Natural killer cell (primary cell): ENCODE measurements around the gene PHACTR3. TPM values are rescaled to one million over a fixed set of nuclear protein-coding genes. Genes with fewer than 3 reads are reported as not detected.

Experiments used
- ATAC-seq, 3 donors: fragments of 150-1000 bp in 2 of 3; fragments of 200-7000 bp in 1 of 3; cut with Tn5 transposase; 1 replicate in 1 of 3; 2 replicates in 2 of 3; pipeline ENCODE4 v1.10.0; 2021; ENCODE audit warnings: mild to moderate bottlenecking in 2 of 3, moderate library complexity in 2 of 3
- DNase-seq, 2 donors: peaks; one replicate each; pipeline versions ENCODE4 v3.0.0 to v3.0.0-alpha.2; 2013 to 2021; ENCODE audit warnings: mixed read lengths in 1 of 2
- H3K27ac ChIP-seq: one replicate; pipeline ENCODE4 v1.5.1; 2013; ENCODE audit warnings: mild to moderate bottlenecking, low read length
- H3K27me3 ChIP-seq: one replicate; pipeline ENCODE4 v1.6.1; 2013; ENCODE audit warnings: low read length; ENCODE audit not compliant: control insufficient read depth, insufficient read depth
- H3K36me3 ChIP-seq: one replicate; pipeline ENCODE4 v1.6.1; 2013; ENCODE audit warnings: low read length; ENCODE audit not compliant: control insufficient read depth, insufficient read depth
- H3K4me1 ChIP-seq: one replicate; pipeline ENCODE4 v1.6.1; 2013; ENCODE audit warnings: low read length; ENCODE audit not compliant: control insufficient read depth, insufficient read depth
- H3K4me3 ChIP-seq: one replicate; pipeline ENCODE4 v1.5.1; 2013; ENCODE audit warnings: low read length
- H3K9me3 ChIP-seq: one replicate; pipeline ENCODE4 v1.6.1; 2013; ENCODE audit warnings: low read length; ENCODE audit not compliant: control insufficient read depth, insufficient read depth
- H3K27ac Mint-ChIP-seq, 2 donors: one replicate each; pipeline ENCODE4 v1.8.0; 2022; ENCODE audit warnings: mild to moderate bottlenecking in 2 of 2, mixed read lengths in 2 of 2, moderate library complexity in 1 of 2
- H3K27me3 Mint-ChIP-seq, 2 donors: one replicate each; pipeline ENCODE4 v1.8.0; 2022; ENCODE audit warnings: low read depth in 2 of 2, mixed read lengths in 2 of 2
- H3K36me3 Mint-ChIP-seq: one replicate; pipeline ENCODE4 v1.8.0; 2022; ENCODE audit warnings: mixed read lengths
- H3K4me1 Mint-ChIP-seq, 2 donors: one replicate each; pipeline ENCODE4 v1.8.0; 2022; ENCODE audit warnings: mixed read lengths in 2 of 2
- H3K4me3 Mint-ChIP-seq: one replicate; pipeline ENCODE4 v1.8.0; 2022; ENCODE audit warnings: mild to moderate bottlenecking, moderate library complexity, mixed read lengths
- H3K9me3 Mint-ChIP-seq, 2 donors: one replicate each; pipeline ENCODE4 v1.8.0; 2022; ENCODE audit warnings: mixed read lengths in 2 of 2
- WGBS: methylation state at CpG from one replicate; pipeline ENCODE4 v1.1.7; 2013; ENCODE audit warnings: missing lambda C conversion rate; ENCODE audit not compliant: insufficient coverage; 5-methylcytosine and 5-hydroxymethylcytosine counted together
- intact Hi-C: fragments of 100-400 bp; cut with micrococcal nuclease; formaldehyde crosslinking; loops from one replicate; pipeline ENCODE4 v1.14.2; 2022
- total RNA-seq, 4 donors: library from RNA; stranded (reverse); fragments of 120-200 nt in 1 of 4; gene quantifications; one replicate each; pipeline versions ENCODE4 v1.2.3 to v1.2.4, GENCODE V29; 2013 to 2022
- TF ChIP-seq, protein P1 (sequence below): fragments of 200-600 bp; IDR thresholded peaks from one replicate; pipeline ENCODE4 v1.8.0; 2022; ENCODE audit warnings: antibody characterized with exemption

PHACTR3 gene
- total RNA-seq, 3 donors from 2014 or later (not counting 1 experiment from before 2014, with no cell fraction given), result not detected

DNA sequence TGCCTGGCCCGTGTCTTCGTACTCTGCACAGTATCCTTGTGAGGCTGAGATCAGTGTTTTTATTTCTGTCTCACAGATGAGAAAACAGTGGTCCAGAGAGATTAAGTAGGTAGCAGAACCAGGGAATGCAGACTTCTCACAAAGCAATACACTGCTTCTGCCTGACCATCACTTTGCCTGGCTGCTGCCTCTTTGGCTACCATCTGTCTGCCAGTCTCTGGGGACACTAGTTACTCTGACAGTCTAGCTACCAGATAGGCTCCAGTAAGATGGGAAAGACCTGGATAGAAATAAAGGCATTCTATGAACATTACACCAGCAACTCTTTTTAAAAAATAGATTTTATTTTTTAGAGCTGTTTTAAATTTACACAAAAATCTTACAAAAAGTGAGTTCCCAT lies 96.9 kb downstream of the PHACTR3 start:
- H3K9me3 Mint-ChIP-seq, result no peaks in the 10 kb centered on the region
- no peaks in the 10 kb centered on the region for H3K36me3 ChIP-seq
- no peak for ATAC-seq
- no peak overlapping the region for H3K27ac Mint-ChIP-seq
- H3K4me3 Mint-ChIP-seq, result no peak overlapping the region
- H3K4me1 ChIP-seq, result no peaks in the 10 kb centered on the region
- no peak for DNase-seq
- intact Hi-C loops, result no loop called here
- H3K36me3 Mint-ChIP-seq, result no peaks in the 10 kb centered on the region
- H3K4me1 Mint-ChIP-seq, result no peaks in the 10 kb centered on the region
- H3K27ac ChIP-seq, result no peak overlapping the region
- H3K9me3 ChIP-seq, result no peaks in the 10 kb centered on the region
- H3K4me3 ChIP-seq, result no peak overlapping the region
- no peaks in the 10 kb centered on the region for H3K27me3 ChIP-seq
- peaks cover 2 to 18% of the 10 kb centered on the region in 2 donors for H3K27me3 Mint-ChIP-seq
- WGBS, result 83% methylated on average over 2 of the region's 2 CpGs
- TF ChIP-seq, protein P1, sequence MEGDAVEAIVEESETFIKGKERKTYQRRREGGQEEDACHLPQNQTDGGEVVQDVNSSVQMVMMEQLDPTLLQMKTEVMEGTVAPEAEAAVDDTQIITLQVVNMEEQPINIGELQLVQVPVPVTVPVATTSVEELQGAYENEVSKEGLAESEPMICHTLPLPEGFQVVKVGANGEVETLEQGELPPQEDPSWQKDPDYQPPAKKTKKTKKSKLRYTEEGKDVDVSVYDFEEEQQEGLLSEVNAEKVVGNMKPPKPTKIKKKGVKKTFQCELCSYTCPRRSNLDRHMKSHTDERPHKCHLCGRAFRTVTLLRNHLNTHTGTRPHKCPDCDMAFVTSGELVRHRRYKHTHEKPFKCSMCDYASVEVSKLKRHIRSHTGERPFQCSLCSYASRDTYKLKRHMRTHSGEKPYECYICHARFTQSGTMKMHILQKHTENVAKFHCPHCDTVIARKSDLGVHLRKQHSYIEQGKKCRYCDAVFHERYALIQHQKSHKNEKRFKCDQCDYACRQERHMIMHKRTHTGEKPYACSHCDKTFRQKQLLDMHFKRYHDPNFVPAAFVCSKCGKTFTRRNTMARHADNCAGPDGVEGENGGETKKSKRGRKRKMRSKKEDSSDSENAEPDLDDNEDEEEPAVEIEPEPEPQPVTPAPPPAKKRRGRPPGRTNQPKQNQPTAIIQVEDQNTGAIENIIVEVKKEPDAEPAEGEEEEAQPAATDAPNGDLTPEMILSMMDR, result no peak

- Mint-ChIP-seq H3K9me3 (no peaks in the 10 kb centered on the region), H3K27me3 (peaks cover 2 to 18% of the 10 kb centered on the region in 2 donors), H3K36me3 (no peaks in the 10 kb centered on the region), H3K4me3 (no peak overlapping the region), H3K4me1 (no peaks in the 10 kb centered on the region), H3K27ac (no peak overlapping the region)
- H3K4me3 ChIP-seq, result no peak overlapping the region
- H3K27ac ChIP-seq, result no peak overlapping the region
- no peaks in the 10 kb centered on the region for H3K9me3 ChIP-seq
- no peaks in the 10 kb centered on the region for H3K27me3 ChIP-seq
- H3K36me3 ChIP-seq, result no peaks in the 10 kb centered on the region
- DNase-seq (no peak), ATAC-seq (no peak)
- WGBS, result 78% methylated on average over 4 of the region's 5 CpGs
- H3K4me1 ChIP-seq, result no peaks in the 10 kb centered on the region
- TF ChIP-seq, protein P1, result no peak
- intact Hi-C loops, result no loop called here
These were observed 98.7 kb downstream of the PHACTR3 start for GRCh38 chr20:59703046-59703445.

GRCh38 chr20:59705651-59706399 lies 101.5 kb downstream of the PHACTR3 start:
- Mint-ChIP-seq H3K4me3 (no peak overlapping the region), H3K4me1 (no peaks in the 10 kb centered on the region), H3K27me3 (peaks cover 2 to 31% of the 10 kb centered on the region in 2 donors), H3K36me3 (no peaks in the 10 kb centered on the region), H3K9me3 (no peaks in the 10 kb centered on the region), H3K27ac (no peak overlapping the region)
- DNase-seq (no peak), ATAC-seq (no peak)
- no peaks in the 10 kb centered on the region for H3K4me1 ChIP-seq
- H3K27me3 ChIP-seq, result no peaks in the 10 kb centered on the region
- WGBS, result 32% methylated on average over 4 of the region's 5 CpGs
- intact Hi-C loops, result no loop called here
- H3K4me3 ChIP-seq, result no peak overlapping the region
- no peaks in the 10 kb centered on the region for H3K9me3 ChIP-seq
- no peaks in the 10 kb centered on the region for H3K36me3 ChIP-seq
- TF ChIP-seq, protein P1, result no peak
- no peak overlapping the region for H3K27ac ChIP-seq

DNA sequence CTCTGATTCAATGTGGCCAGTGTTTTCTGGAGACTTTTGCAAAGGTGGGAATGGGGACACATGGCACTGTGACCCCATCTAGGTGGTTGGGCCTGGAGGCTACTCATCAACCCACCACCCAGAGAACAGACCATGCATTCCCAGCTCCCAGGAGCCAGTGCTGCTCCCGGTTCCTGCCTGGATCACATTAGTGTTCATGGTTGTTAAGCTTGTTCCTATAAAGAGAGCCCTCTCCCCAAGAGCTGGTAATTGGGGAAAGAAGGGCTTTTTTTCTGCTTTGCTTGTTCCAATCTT lies 102.0 kb downstream of the PHACTR3 start:
- H3K27ac ChIP-seq, result no peak overlapping the region
- intact Hi-C loops, result no loop called here
- H3K36me3 Mint-ChIP-seq, result no peaks in the 10 kb centered on the region
- ATAC-seq, result no peak
- no peaks in the 10 kb centered on the region for H3K27me3 ChIP-seq
- TF ChIP-seq, protein P1, result no peak
- H3K9me3 Mint-ChIP-seq, result no peaks in the 10 kb centered on the region
- WGBS, result 71% methylated on average over 1 of the region's 1 CpG
- H3K36me3 ChIP-seq, result no peaks in the 10 kb centered on the region
- H3K4me3 ChIP-seq, result no peak overlapping the region
- no peaks in the 10 kb centered on the region for H3K4me1 Mint-ChIP-seq
- H3K27ac Mint-ChIP-seq, result no peak overlapping the region
- H3K9me3 ChIP-seq, result no peaks in the 10 kb centered on the region
- peaks cover 2 to 31% of the 10 kb centered on the region in 2 donors for H3K27me3 Mint-ChIP-seq
- no peak for DNase-seq
- H3K4me3 Mint-ChIP-seq, result no peak overlapping the region
- H3K4me1 ChIP-seq, result no peaks in the 10 kb centered on the region
